ENCODE measurements around the gene CDC42EP5. TPM values are rescaled to one million over a fixed set of nuclear protein-coding genes. Genes with fewer than 3 reads are reported as not detected.

The CDC42EP5 gene
- polyA plus RNA-seq, 3 donors: not detected

GRCh38 chr19:54475706-54476105 lies 2.6 kb upstream of the CDC42EP5 start:
- Histone ChIP-seq H3K27me3 (ENCODE audit: control insufficient read depth in 2 of 2, insufficient read depth in 2 of 2, low read length in 2 of 2) (peaks cover 45 to 87% of the 10 kb centered on the region in 2 donors), H3K4me3 (replicated peaks in 1 of 3; ENCODE audit: low read depth in 2 of 3, low read length in 3 of 3) (no peak overlapping the region), H3K9ac (ENCODE audit: insufficient read depth, low read length, poor library complexity, severe bottlenecking) (no peak overlapping the region), H3K4me1 (ENCODE audit: control insufficient read depth in 1 of 2, insufficient read depth in 2 of 2, low read length in 2 of 2) (peaks cover 25 to 27% of the 10 kb centered on the region in 2 donors), H3K4me2 (replicated peaks; ENCODE audit: extremely low read depth, low read length, poor library complexity, severe bottlenecking) (no peak overlapping the region), H4K20me1 (ENCODE audit: insufficient read depth, low read length) (peaks cover 9% of the 10 kb centered on the region), H2AFZ (ENCODE audit: insufficient read depth, low read depth, low read length, poor library complexity, severe bottlenecking) (no peak overlapping the region), H3K27ac (ENCODE audit: low read depth in 1 of 2, low read length in 2 of 2) (no peak overlapping the region), H3K9me3 (replicated peaks in 1 of 2; ENCODE audit: control insufficient read depth in 1 of 2, insufficient read depth in 1 of 2, low read length in 2 of 2) (peaks cover 3 to 17% of the 10 kb centered on the region in 2 donors), H3K79me2 (ENCODE audit: insufficient read depth, low read length) (no peaks in the 10 kb centered on the region), H3K36me3 (replicated peaks in 1 of 2; ENCODE audit: control insufficient read depth in 1 of 2, insufficient read depth in 2 of 2, low read length in 2 of 2) (no peaks in the 10 kb centered on the region)
- H3K9me3 Mint-ChIP-seq: peaks cover 0 to 23% (median 9%) of the 10 kb centered on the region in 7 donors
- WGBS (ENCODE audit: insufficient coverage): 93% methylated on average over 10 of the region's 11 CpGs
- H3K27me3 Mint-ChIP-seq (ENCODE audit: low read depth in 3 of 3): peaks cover 70 to 87% (median 87%) of the 10 kb centered on the region in 3 donors
- TF ChIP-seq CTCF (IDR thresholded peaks at IDR 0.05): no peak
- H3K36me3 Mint-ChIP-seq: peaks cover 0 to under 1% of the 10 kb centered on the region in 2 donors
- no peak for DNase-seq
- H3K4me1 Mint-ChIP-seq: peaks cover 27% of the 10 kb centered on the region
- H3K27ac Mint-ChIP-seq: no peak overlapping the region
- intact Hi-C loops (cut with micrococcal nuclease): loop anchor here in 1 of 2 donors (10.0 kb wide), 2 partner anchors 119 to 199 kb away; partner anchors contain the start of gene LILRA1
- H3K4me3 Mint-ChIP-seq: peak overlapping the region in 1 of 2 donors; percentile 83

- Histone ChIP-seq H3K27me3 (ENCODE audit: control insufficient read depth in 2 of 2, insufficient read depth in 2 of 2, low read length in 2 of 2) (peaks cover 56 to 90% of the 10 kb centered on the region in 2 donors), H2AFZ (ENCODE audit: insufficient read depth, low read depth, low read length, poor library complexity, severe bottlenecking) (no peak overlapping the region), H3K9me3 (replicated peaks in 1 of 2; ENCODE audit: control insufficient read depth in 1 of 2, insufficient read depth in 1 of 2, low read length in 2 of 2) (peaks cover 3 to 21% of the 10 kb centered on the region in 2 donors), H3K9ac (ENCODE audit: insufficient read depth, low read length, poor library complexity, severe bottlenecking) (no peak overlapping the region), H3K27ac (ENCODE audit: low read depth in 1 of 2, low read length in 2 of 2) (no peak overlapping the region), H3K4me3 (replicated peaks in 1 of 3; ENCODE audit: low read depth in 2 of 3, low read length in 3 of 3) (no peak overlapping the region), H3K4me1 (ENCODE audit: control insufficient read depth in 1 of 2, insufficient read depth in 2 of 2, low read length in 2 of 2) (peaks cover 10 to 12% of the 10 kb centered on the region in 2 donors), H3K4me2 (replicated peaks; ENCODE audit: extremely low read depth, low read length, poor library complexity, severe bottlenecking) (no peak overlapping the region), H4K20me1 (ENCODE audit: insufficient read depth, low read length) (peaks cover 5% of the 10 kb centered on the region), H3K79me2 (ENCODE audit: insufficient read depth, low read length) (no peaks in the 10 kb centered on the region), H3K36me3 (replicated peaks in 1 of 2; ENCODE audit: control insufficient read depth in 1 of 2, insufficient read depth in 2 of 2, low read length in 2 of 2) (no peaks in the 10 kb centered on the region)
- H3K4me1 Mint-ChIP-seq: peaks cover 17% of the 10 kb centered on the region
- H3K27ac Mint-ChIP-seq: no peak overlapping the region
- peaks cover 0 to 30% (median 16%) of the 10 kb centered on the region in 7 donors for H3K9me3 Mint-ChIP-seq
- no peak for TF ChIP-seq CTCF (IDR thresholded peaks at IDR 0.05)
- intact Hi-C loops (cut with micrococcal nuclease): loop anchor here in 1 of 2 donors (10.0 kb wide), 2 partner anchors 121 to 201 kb away; partner anchors contain the start of gene LILRA1
- peaks cover 84 to 91% (median 88%) of the 10 kb centered on the region in 3 donors for H3K27me3 Mint-ChIP-seq (ENCODE audit: low read depth in 3 of 3)
- DNase-seq: peak in 1 of 3 donors; percentile 7
- peak overlapping the region in 1 of 2 donors; percentile 86 for H3K4me3 Mint-ChIP-seq
- H3K36me3 Mint-ChIP-seq: peaks cover 0 to 3% of the 10 kb centered on the region in 2 donors
- WGBS (ENCODE audit: insufficient coverage): 86% methylated on average over 5 of the region's 6 CpGs
Measured at GRCh38 chr19:54473892-54474372, 836 bp upstream of the CDC42EP5 start.

Measured in CD14-positive monocyte (primary cell).